ENCODE results near the gene SHISA9.

DNA sequence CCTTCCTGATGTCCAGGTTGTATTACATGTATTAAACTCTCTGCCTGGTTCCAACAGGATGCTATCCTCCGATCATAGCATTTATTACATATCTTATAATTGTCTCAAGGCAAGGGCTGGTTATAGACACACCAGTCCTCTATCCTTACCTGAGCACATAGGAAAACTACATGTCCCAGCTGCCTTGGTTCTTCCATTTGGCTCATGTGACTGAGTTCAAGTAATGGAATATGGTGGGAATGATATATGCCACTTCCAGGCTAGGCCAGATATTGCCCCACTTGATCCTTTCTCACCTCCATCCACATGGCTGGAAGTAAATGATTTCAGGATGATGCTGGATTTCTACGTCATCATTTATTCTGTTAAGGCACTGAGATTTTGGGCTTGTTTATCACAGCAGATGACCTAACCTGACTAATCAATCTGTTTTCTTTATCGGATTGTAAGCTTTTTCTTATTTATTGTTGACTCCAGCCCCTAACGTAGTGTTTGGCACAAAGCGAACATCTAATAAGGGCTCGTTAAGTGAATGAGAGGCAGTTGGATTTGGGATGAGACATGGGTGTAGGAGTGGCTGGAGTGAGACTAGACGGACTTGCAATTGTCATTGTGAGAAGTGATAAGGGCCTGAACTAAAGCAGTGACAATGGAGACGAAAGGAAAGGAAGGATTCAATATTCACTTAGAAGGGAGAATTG lies 8.2 kb upstream of the SHISA9 start:
- TF ChIP-seq CTCF (IDR thresholded peaks at IDR 0.05) (no peak), POLR2A (IDR thresholded peaks at IDR 0.05) (no peak)
